ENCODE data around the gene LIN7A.

LIN7A gene

GRCh38 chr12:80821513-80822000 is 116.2 kb downstream of the LIN7A start:
- H2AFZ ChIP-seq (ENCODE audit: low read depth, low read length): no peak overlapping the region
- no peak overlapping the region for H3K4me2 ChIP-seq (ENCODE audit: low read length)
- no peak overlapping the region for H3K27ac ChIP-seq (ENCODE audit: low read length)
- H3K9ac ChIP-seq (ENCODE audit: low read length): no peak overlapping the region
- no peaks in the 10 kb centered on the region for H4K20me1 ChIP-seq (ENCODE audit: insufficient read depth, low read length)
- no peaks in the 10 kb centered on the region for H3K4me1 ChIP-seq (ENCODE audit: low read length)
- H3K27me3 ChIP-seq (ENCODE audit: low read depth, low read length): no peaks in the 10 kb centered on the region
- no peaks in the 10 kb centered on the region for H3K36me3 ChIP-seq (replicated peaks; ENCODE audit: low read depth, low read length)
- H3K4me3 ChIP-seq (ENCODE audit: low read length): no peak overlapping the region
- no peaks in the 10 kb centered on the region for H3K9me3 ChIP-seq (ENCODE audit: insufficient read depth, low read length)
- no peak for TF ChIP-seq CTCF (IDR thresholded peaks at IDR 0.05; ENCODE audit: low read depth, low read length)
- TF ChIP-seq EZH2phosphoT487 (IDR thresholded peaks at IDR 0.05; ENCODE audit: low read depth): no peak
- H3K79me2 ChIP-seq (ENCODE audit: low read length): no peaks in the 10 kb centered on the region

GRCh38 chr12:80818878-80819277 is 118.9 kb downstream of the LIN7A start:
- no peak overlapping the region for H3K4me3 ChIP-seq (ENCODE audit: low read length)
- H3K36me3 ChIP-seq (replicated peaks; ENCODE audit: low read depth, low read length): no peaks in the 10 kb centered on the region
- H3K9ac ChIP-seq (ENCODE audit: low read length): no peak overlapping the region
- H3K4me2 ChIP-seq (ENCODE audit: low read length): no peak overlapping the region
- TF ChIP-seq EZH2phosphoT487 (IDR thresholded peaks at IDR 0.05; ENCODE audit: low read depth) (no peak), CTCF (IDR thresholded peaks at IDR 0.05; ENCODE audit: low read depth, low read length) (no peak)
- no peaks in the 10 kb centered on the region for H3K9me3 ChIP-seq (ENCODE audit: insufficient read depth, low read length)
- no peak overlapping the region for H2AFZ ChIP-seq (ENCODE audit: low read depth, low read length)
- H4K20me1 ChIP-seq (ENCODE audit: insufficient read depth, low read length): no peaks in the 10 kb centered on the region
- H3K27ac ChIP-seq (ENCODE audit: low read length): no peak overlapping the region
- peaks cover 15% of the 10 kb centered on the region for H3K4me1 ChIP-seq (ENCODE audit: low read length)
- no peaks in the 10 kb centered on the region for H3K27me3 ChIP-seq (ENCODE audit: low read depth, low read length)
- no peaks in the 10 kb centered on the region for H3K79me2 ChIP-seq (ENCODE audit: low read length)

- no peak for TF ChIP-seq CTCF (IDR thresholded peaks at IDR 0.05; ENCODE audit: low read depth, low read length)
- TF ChIP-seq EZH2phosphoT487 (IDR thresholded peaks at IDR 0.05; ENCODE audit: low read depth): no peak
- no peaks in the 10 kb centered on the region for H3K36me3 ChIP-seq (replicated peaks; ENCODE audit: low read depth, low read length)
Measured at GRCh38 chr12:80815351-80815750, 122.4 kb downstream of the LIN7A start.

GRCh38 chr12:80814453-80814852 is 123.3 kb downstream of the LIN7A start:
- no peak overlapping the region for H3K4me3 ChIP-seq (ENCODE audit: low read length)
- H3K9ac ChIP-seq (ENCODE audit: low read length): no peak overlapping the region
- no peak overlapping the region for H2AFZ ChIP-seq (ENCODE audit: low read depth, low read length)
- H4K20me1 ChIP-seq (ENCODE audit: insufficient read depth, low read length): no peaks in the 10 kb centered on the region
- H3K27ac ChIP-seq (ENCODE audit: low read length): no peak overlapping the region
- peaks cover 20% of the 10 kb centered on the region for H3K4me1 ChIP-seq (ENCODE audit: low read length)
- no peaks in the 10 kb centered on the region for H3K36me3 ChIP-seq (replicated peaks; ENCODE audit: low read depth, low read length)
- H3K9me3 ChIP-seq (ENCODE audit: insufficient read depth, low read length): no peaks in the 10 kb centered on the region
- H3K79me2 ChIP-seq (ENCODE audit: low read length): no peaks in the 10 kb centered on the region
- H3K27me3 ChIP-seq (ENCODE audit: low read depth, low read length): no peaks in the 10 kb centered on the region
- no peak for TF ChIP-seq EZH2phosphoT487 (IDR thresholded peaks at IDR 0.05; ENCODE audit: low read depth)
- TF ChIP-seq CTCF (IDR thresholded peaks at IDR 0.05; ENCODE audit: low read depth, low read length): no peak
- H3K4me2 ChIP-seq (ENCODE audit: low read length): no peak overlapping the region

More at GRCh38 chr12:80815351-80815750, 122.4 kb downstream of the LIN7A start:
- H3K4me3 ChIP-seq (ENCODE audit: low read length): no peak overlapping the region
- H3K79me2 ChIP-seq (ENCODE audit: low read length): no peaks in the 10 kb centered on the region
- H3K27ac ChIP-seq (ENCODE audit: low read length): no peak overlapping the region
- no peak overlapping the region for H2AFZ ChIP-seq (ENCODE audit: low read depth, low read length)
- no peak overlapping the region for H3K9ac ChIP-seq (ENCODE audit: low read length)
- H4K20me1 ChIP-seq (ENCODE audit: insufficient read depth, low read length): no peaks in the 10 kb centered on the region
- H3K27me3 ChIP-seq (ENCODE audit: low read depth, low read length): no peaks in the 10 kb centered on the region
- no peak overlapping the region for H3K4me2 ChIP-seq (ENCODE audit: low read length)
- peaks cover 20% of the 10 kb centered on the region for H3K4me1 ChIP-seq (ENCODE audit: low read length)
- H3K9me3 ChIP-seq (ENCODE audit: insufficient read depth, low read length): no peaks in the 10 kb centered on the region

Data from OCI-LY3 (cell line).